Heart left ventricle (tissue), 13 donors: ENCODE results near the gene ZNF516.

Experiments used
- POLR2A ChIP-seq, 2 donors: fragments of 450-650 bp; IDR thresholded peaks; one replicate each; pipeline ENCODE4 v1.6.1; 2017; ENCODE audit warnings: antibody characterized with exemption in 2 of 2, mild to moderate bottlenecking in 2 of 2, moderate library complexity in 2 of 2
- TF ChIP-seq, protein P1 (sequence below), 12 donors: fragments of 200-600 bp; sonication (generic) in 4 of 12; IDR thresholded peaks; one replicate each; pipeline versions ENCODE4 v1.5.0 to v1.8.0; 2018 to 2022; ENCODE audit warnings: antibody characterized with exemption in 12 of 12, mild to moderate bottlenecking in 5 of 12
- donor health status: ischemic (EF 13 %, LVEDD 7.1; RV severe dilation, severe dysfunction).
- donor health status: DM: no; HTN: yes; CAD: no.
- donor health status: DM: no; HTN: no; CAD: no.
- donor health status: ischemic (EF 25% LVEDD 6.9; RV normal size, moderate dysfunction).
- donor health status: ischemic (EF 25% LVEDD 5.7; RV mildly dilated, moderate dysfunction).
- donor health status: ischemic (EF 35%, LVEDD 5.7; RV mildly dilated, moderate dysfunction).
- donor health status: nonischemic (EF 11% LVEDD 7.7; RV severe dilation, severe dysfunction).
- donor health status: DM: yes; HTN: yes; CAD: no.
- donor health status: PGD.
- donor health status: ischemic (EF 29% LVEDD 5.4; RV normal size, mild dysfunction).
- donor health status: nonischemic (EF 23%, LVEDD 6.1; RV moderate dilation, normal function).

DNA sequence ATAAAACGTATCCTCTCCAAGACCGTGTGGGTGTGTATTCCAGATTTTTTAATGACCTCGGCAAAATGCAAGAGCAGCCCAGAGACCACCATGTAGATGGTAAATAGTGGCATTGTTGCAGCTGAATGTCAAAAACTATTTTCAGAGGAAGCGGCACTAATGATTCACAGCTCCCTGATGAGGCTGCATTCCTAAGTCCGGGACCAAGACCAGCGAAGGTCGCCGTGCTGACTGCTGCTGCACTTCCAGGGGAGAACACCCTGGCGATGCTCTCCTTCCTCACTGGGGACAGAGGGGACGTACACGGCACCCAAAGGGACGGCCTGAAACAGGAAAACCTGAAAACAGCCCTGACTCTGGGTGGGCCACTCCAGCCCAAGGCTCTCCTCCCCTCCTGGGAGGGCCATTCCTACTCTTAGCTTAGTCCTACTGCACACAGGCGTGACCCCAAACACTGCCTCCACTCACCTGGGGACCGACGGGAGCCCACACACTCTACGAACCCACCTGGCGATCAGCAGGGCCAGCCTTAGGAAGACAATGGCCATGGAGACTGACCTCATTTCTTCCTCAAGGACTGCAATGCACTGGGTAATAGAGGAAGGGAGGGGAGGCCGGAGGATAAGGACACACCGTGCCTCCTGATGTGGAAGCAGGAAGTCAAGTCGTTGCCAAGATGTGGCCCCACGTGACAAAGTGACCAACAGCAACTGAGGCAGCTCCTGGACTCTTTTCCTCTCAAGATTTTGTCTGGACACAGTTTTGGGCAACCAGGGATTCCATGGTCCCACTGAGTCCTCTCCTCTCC, 82.8 kb downstream of the ZNF516 start:
- TF ChIP-seq, protein P1, sequence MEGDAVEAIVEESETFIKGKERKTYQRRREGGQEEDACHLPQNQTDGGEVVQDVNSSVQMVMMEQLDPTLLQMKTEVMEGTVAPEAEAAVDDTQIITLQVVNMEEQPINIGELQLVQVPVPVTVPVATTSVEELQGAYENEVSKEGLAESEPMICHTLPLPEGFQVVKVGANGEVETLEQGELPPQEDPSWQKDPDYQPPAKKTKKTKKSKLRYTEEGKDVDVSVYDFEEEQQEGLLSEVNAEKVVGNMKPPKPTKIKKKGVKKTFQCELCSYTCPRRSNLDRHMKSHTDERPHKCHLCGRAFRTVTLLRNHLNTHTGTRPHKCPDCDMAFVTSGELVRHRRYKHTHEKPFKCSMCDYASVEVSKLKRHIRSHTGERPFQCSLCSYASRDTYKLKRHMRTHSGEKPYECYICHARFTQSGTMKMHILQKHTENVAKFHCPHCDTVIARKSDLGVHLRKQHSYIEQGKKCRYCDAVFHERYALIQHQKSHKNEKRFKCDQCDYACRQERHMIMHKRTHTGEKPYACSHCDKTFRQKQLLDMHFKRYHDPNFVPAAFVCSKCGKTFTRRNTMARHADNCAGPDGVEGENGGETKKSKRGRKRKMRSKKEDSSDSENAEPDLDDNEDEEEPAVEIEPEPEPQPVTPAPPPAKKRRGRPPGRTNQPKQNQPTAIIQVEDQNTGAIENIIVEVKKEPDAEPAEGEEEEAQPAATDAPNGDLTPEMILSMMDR (IDR thresholded peaks at IDR 0.05) = no peak
- TF ChIP-seq POLR2A (IDR thresholded peaks at IDR 0.05) = no peak
